HG02623 (cell line): ENCODE measurements around the gene TRIM46.
"Not testable (repeated sequence)": the region's sequence is repeated elsewhere in the genome, so short reads cannot be mapped to it uniquely, and the experiment has no call there.

ENCODE experiments used
- ATAC-seq: cut with Tn5 transposase; IDR thresholded peaks from one replicate; pipeline ENCODE4 v1.9.1; 2021; ENCODE audit warnings: moderate library complexity; ENCODE audit not compliant: unreplicated experiment

TRIM46 gene

GRCh38 chr1:155226188-155226909, 52.7 kb downstream of the TRIM46 start:
- no peak for ATAC-seq

- ATAC-seq: no peak
Observed at GRCh38 chr1:155226910-155227260, 53.2 kb downstream of the TRIM46 start.

- ATAC-seq: peak; percentile 83
Observed at GRCh38 chr1:155227261-155228095, 53.8 kb downstream of the TRIM46 start.

GRCh38 chr1:155228096-155228427, 54.4 kb downstream of the TRIM46 start:
- no peak for ATAC-seq

GRCh38 chr1:155231302-155231701, 57.7 kb downstream of the TRIM46 start:
- not testable (repeated sequence) for ATAC-seq

GRCh38 chr1:155232001-155232978, 58.6 kb downstream of the TRIM46 start:
- not testable (repeated sequence) for ATAC-seq

- not testable (repeated sequence) for ATAC-seq
Observed at GRCh38 chr1:155233502-155233901, 59.9 kb downstream of the TRIM46 start.
